HCT116 (cell line): ENCODE results near the gene RAB1A. TPM values are rescaled to one million over a fixed set of nuclear protein-coding genes. Genes with fewer than 3 reads are reported as not detected.

ENCODE experiments used
- ATAC-seq: fragments of 200-7000 bp; cut with Tn5 transposase; 2 replicates; pipeline ENCODE4 v1.9.1; 2020; ENCODE audit warnings: mild to moderate bottlenecking, moderate library complexity
- BruUV-seq: library from RNA; stranded (reverse); fragments of 400-500 nt; replicated peaks from 2 replicates; lab custom pipeline; 2021; lab: Mats Ljungman, UMichigan
- CTCF ChIA-PET: fragments of 300-600 bp; sonication (Branson Sonifier 250); formaldehyde crosslinking; loops from one replicate; lab custom pipeline; 2021; ENCODE audit warnings: antibody characterized with exemption; lab: Charles Lee
- POLR2A ChIA-PET: fragments of 300-600, 350-600 bp; sonication (Branson Sonifier 250); formaldehyde crosslinking; loops from one replicate; lab custom pipeline; 2021; ENCODE audit warnings: antibody characterized with exemption; lab: Charles Lee
- RAD21 ChIA-PET, 2 experiments: fragments of 300-600 bp; sonication (Branson Sonifier 250); formaldehyde crosslinking; loops; one replicate each; lab custom pipeline; 2023; ENCODE audit warnings: low total read pairs in 2 of 2; ENCODE audit not compliant: uncharacterized antibody in 2 of 2, unreplicated experiment in 2 of 2, low non-redundant PET in 1 of 2; lab: Charles Lee
- DNase-seq: peaks from one replicate; pipeline ENCODE4 v3.0.0-alpha.2; 2010; ENCODE audit warnings: low read depth, low spot score
- H2AFZ ChIP-seq: fragments of 200-600 bp; shearing (Covaris generic), sonication (generic); 2 replicates; pipeline ENCODE4 v1.6.1; 2017; ENCODE audit warnings: low read depth, mixed run types, mixed read lengths, antibody characterized with exemption, low read length; ENCODE audit not compliant: poor library complexity, severe bottlenecking
- H3K27ac ChIP-seq: 2 replicates; pipeline ENCODE4 v1.5.1; 2012; ENCODE audit warnings: low read depth, low read length
- H3K27me3 ChIP-seq: fragments of 200-600 bp; sonication (generic); 2 replicates; pipeline ENCODE4 v1.6.1; 2016; ENCODE audit warnings: mixed run types, low read length, mixed read lengths; ENCODE audit not compliant: insufficient read depth
- H3K36me3 ChIP-seq, 2 experiments: fragments of 200-500 bp in 1 of 2; fragments of 200-600 bp in 1 of 2; sonication (Bioruptor generic) in 1 of 2; sonication (generic) in 1 of 2; 2 replicates each; pipeline versions ENCODE4 v1.5.1 to v1.6.1; 2014 to 2016; ENCODE audit warnings: low read length in 2 of 2, inconsistent platforms in 1 of 2, mixed read lengths in 1 of 2, mixed run types in 1 of 2; ENCODE audit not compliant: insufficient read depth in 2 of 2, control insufficient read depth in 1 of 2
- H3K4me1 ChIP-seq, 2 experiments: fragments of 200-600 bp in 1 of 2; sonication (generic) in 1 of 2; 2 replicates each; pipeline versions ENCODE4 v1.5.1 to v1.6.1; 2012 to 2017; ENCODE audit warnings: low read length in 2 of 2, inconsistent platforms in 1 of 2, mild to moderate bottlenecking in 1 of 2, mixed read lengths in 1 of 2, mixed run types in 1 of 2, moderate library complexity in 1 of 2; ENCODE audit not compliant: insufficient read depth in 2 of 2, control insufficient read depth in 1 of 2
- H3K4me2 ChIP-seq: fragments of 200-600 bp; sonication (generic); 2 replicates; pipeline ENCODE4 v1.6.1; 2017; ENCODE audit warnings: mixed run types, low read length, mixed read lengths
- H3K4me3 ChIP-seq, 2 experiments: fragments of 200-600 bp in 1 of 2; sonication (generic) in 1 of 2; replicated peaks in 1 of 2; 2 replicates each; pipeline ENCODE4 v1.5.1; 2011 to 2016; ENCODE audit warnings: low read length in 2 of 2, control low read depth in 1 of 2, low read depth in 1 of 2, mild to moderate bottlenecking in 1 of 2, mixed read lengths in 1 of 2, mixed run types in 1 of 2
- H3K79me2 ChIP-seq: fragments of 200-600 bp; sonication (generic); 2 replicates; pipeline ENCODE4 v1.6.1; 2017; ENCODE audit warnings: mild to moderate bottlenecking, mixed run types, low read length, moderate library complexity, mixed read lengths; ENCODE audit not compliant: insufficient read depth
- H3K9ac ChIP-seq: fragments of 200-600 bp; sonication (generic); 2 replicates; pipeline ENCODE4 v1.6.1; 2016; ENCODE audit warnings: low read length, mixed read lengths
- H3K9me2 ChIP-seq: fragments of 200-600 bp; sonication (generic), shearing (Covaris generic); 2 replicates; pipeline ENCODE4 v1.6.1; 2017; ENCODE audit warnings: mixed run types, mild to moderate bottlenecking, moderate library complexity; ENCODE audit not compliant: insufficient read depth
- H3K9me3 ChIP-seq, 2 experiments: fragments of 200-500 bp in 1 of 2; fragments of 200-600 bp in 1 of 2; sonication (Bioruptor generic) in 1 of 2; sonication (generic) in 1 of 2; 2 replicates each; pipeline ENCODE4 v1.6.1; 2014 to 2017; ENCODE audit warnings: low read length in 2 of 2, mixed read lengths in 2 of 2, inconsistent platforms in 1 of 2, low read depth in 1 of 2, mild to moderate bottlenecking in 1 of 2, mixed run types in 1 of 2, moderate library complexity in 1 of 2; ENCODE audit not compliant: control insufficient read depth in 1 of 2, insufficient read depth in 1 of 2
- H4K20me1 ChIP-seq: fragments of 200-600 bp; sonication (generic), shearing (Covaris generic); 2 replicates; pipeline ENCODE4 v1.6.1; 2017; ENCODE audit warnings: mixed run types, mild to moderate bottlenecking, moderate library complexity; ENCODE audit not compliant: insufficient read depth
- CBX3 ChIP-seq: IDR thresholded peaks from 2 replicates; pipeline ENCODE4 v1.6.1; 2012; ENCODE audit warnings: low read depth
- JUND ChIP-seq: IDR thresholded peaks from 2 replicates; pipeline ENCODE4 v1.6.1; 2012
- POLR2A ChIP-seq: IDR thresholded peaks from 2 replicates; pipeline ENCODE4 v1.7.0; 2011; ENCODE audit warnings: borderline replicate concordance; ENCODE audit not compliant: insufficient read depth, insufficient read length; ENCODE audit errors: extremely low read depth
- SIN3A ChIP-seq: IDR thresholded peaks from 2 replicates; pipeline ENCODE4 v1.6.1; 2012; ENCODE audit warnings: low read depth
- YY1 ChIP-seq: IDR thresholded peaks from 2 replicates; pipeline ENCODE4 v1.6.1; 2011; ENCODE audit warnings: low read length, low read depth, moderate library complexity, mild to moderate bottlenecking; ENCODE audit not compliant: insufficient replicate concordance; ENCODE audit errors: extremely low read depth
- ZFX ChIP-seq: fragments of 450-650 bp; IDR thresholded peaks from 2 replicates; pipeline ENCODE4 v1.6.1; 2017
- ZNF274 ChIP-seq: fragments of 200-500 bp; sonication (Bioruptor generic); IDR thresholded peaks from 2 replicates; pipeline ENCODE4 v1.6.1; 2014; ENCODE audit warnings: mild to moderate bottlenecking, low read depth, low read length, inconsistent platforms
- intact Hi-C: fragments of 100-400 bp; cut with micrococcal nuclease; formaldehyde crosslinking; loops from 2 replicates; pipeline ENCODE4 v1.10.0; 2022
- total RNA-seq: library from RNA; stranded (reverse); gene quantifications from one replicate; pipeline ENCODE4 v1.2.1, GENCODE V29; 2021; ENCODE audit not compliant: unreplicated experiment
- TF ChIP-seq, protein P1 (sequence below): IDR thresholded peaks from 2 replicates; pipeline ENCODE4 v1.6.1; 2012
- TF ChIP-seq, protein P2 (sequence below): IDR thresholded peaks from 2 replicates; pipeline ENCODE4 v1.6.1; 2011; ENCODE audit warnings: mild to moderate bottlenecking, low read length, moderate library complexity; ENCODE audit not compliant: insufficient replicate concordance; ENCODE audit errors: extremely low read depth
- TF ChIP-seq, protein P3 (sequence below): IDR thresholded peaks from 2 replicates; pipeline ENCODE4 v1.6.1; 2012

Gene RAB1A
- total RNA-seq, 1 experiment from 2014 or later, result 131 TPM

DNA sequence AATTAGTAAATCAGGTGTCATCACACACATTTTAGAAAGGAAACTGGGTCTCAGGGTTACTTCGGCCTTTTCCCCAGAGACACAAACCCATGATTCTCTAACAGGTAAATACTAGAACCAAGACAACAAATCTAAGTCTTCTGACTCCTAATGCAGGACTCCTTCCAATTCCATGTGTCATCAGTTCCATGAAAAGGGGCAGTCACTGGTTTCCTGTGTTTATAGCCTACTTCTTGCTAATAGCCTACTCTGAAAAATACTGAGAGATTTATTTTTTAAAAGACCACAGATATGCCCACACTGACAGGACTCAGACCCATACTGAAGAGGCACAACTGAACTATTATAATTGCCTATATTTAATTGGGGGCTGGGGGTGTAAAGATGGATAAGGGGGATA lies 33.0 kb downstream of the RAB1A start:
- intact Hi-C loops, result no loop called here
- TF ChIP-seq, protein P1, sequence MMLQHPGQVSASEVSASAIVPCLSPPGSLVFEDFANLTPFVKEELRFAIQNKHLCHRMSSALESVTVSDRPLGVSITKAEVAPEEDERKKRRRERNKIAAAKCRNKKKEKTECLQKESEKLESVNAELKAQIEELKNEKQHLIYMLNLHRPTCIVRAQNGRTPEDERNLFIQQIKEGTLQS, result no peak
- no peak for TF ChIP-seq YY1
- no peak for TF ChIP-seq POLR2A
- no peak for TF ChIP-seq JUND
- TF ChIP-seq SIN3A, result no peak
- Histone ChIP-seq H3K9me2 (no peaks in the 10 kb centered on the region), H3K4me3 (no peak overlapping the region), H3K9ac (no peak overlapping the region), H3K27ac (no peak overlapping the region), H3K27me3 (no peaks in the 10 kb centered on the region), H3K9me3 (no peaks in the 10 kb centered on the region), H2AFZ (no peak overlapping the region), H3K4me2 (no peak overlapping the region), H4K20me1 (peaks cover 12% of the 10 kb centered on the region; the same call in 1 of the 2 replicates), H3K4me1 (no peaks in the 10 kb centered on the region), H3K36me3 (peaks cover 24 to 30% of the 10 kb centered on the region in 2 experiments; a peak in 3 of 4 replicates), H3K79me2 (peaks cover 89% of the 10 kb centered on the region)
- no peak for ATAC-seq
- no TSS peak for BruUV-seq
- ChIA-PET CTCF (no interaction called here), POLR2A (no interaction called here), RAD21 (no interaction called here)
- DNase-seq, result no peak

DNA sequence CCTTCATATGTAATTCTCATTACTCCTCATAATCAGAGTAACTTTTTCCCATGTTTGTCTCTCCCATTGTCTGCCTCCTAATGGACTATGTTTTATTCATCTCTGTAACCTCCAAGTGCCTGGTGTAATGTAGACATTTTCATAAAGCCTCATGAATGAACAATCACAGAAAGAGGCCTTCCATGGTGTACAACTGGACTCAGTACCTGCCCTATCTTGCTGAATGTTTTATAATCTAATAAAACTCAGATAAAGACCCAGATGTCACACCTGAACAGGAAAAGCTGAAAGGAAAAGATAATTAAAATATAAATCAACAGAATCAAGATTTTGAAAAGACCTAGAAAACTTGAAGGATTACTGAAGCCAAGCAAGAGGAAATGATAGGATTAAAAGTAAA lies 36.7 kb downstream of the RAB1A start:
- H3K27ac ChIP-seq, result no peak overlapping the region
- no peak for DNase-seq
- RAD21 ChIA-PET, result no interaction called here
- H3K9me2 ChIP-seq, result no peaks in the 10 kb centered on the region
- H2AFZ ChIP-seq, result no peak overlapping the region
- peaks cover 18% of the 10 kb centered on the region; the same call in 1 of the 2 replicates for H4K20me1 ChIP-seq
- POLR2A ChIA-PET, result no interaction called here
- BruUV-seq, result no TSS peak
- CTCF ChIA-PET, result no interaction called here
- no peaks in the 10 kb centered on the region for H3K4me1 ChIP-seq
- H3K4me2 ChIP-seq, result no peak overlapping the region
- H3K9ac ChIP-seq, result no peak overlapping the region
- intact Hi-C loops, result no loop called here
- H3K27me3 ChIP-seq, result no peaks in the 10 kb centered on the region
- peaks cover 22 to 28% of the 10 kb centered on the region in 2 experiments; a peak in 3 of 4 replicates for H3K36me3 ChIP-seq
- H3K79me2 ChIP-seq, result peaks cover 84% of the 10 kb centered on the region
- no peak for ATAC-seq
- TF ChIP-seq ZNF274 (no peak), ZFX (no peak), CBX3 (no peak), SIN3A (no peak)
- TF ChIP-seq, protein P2, sequence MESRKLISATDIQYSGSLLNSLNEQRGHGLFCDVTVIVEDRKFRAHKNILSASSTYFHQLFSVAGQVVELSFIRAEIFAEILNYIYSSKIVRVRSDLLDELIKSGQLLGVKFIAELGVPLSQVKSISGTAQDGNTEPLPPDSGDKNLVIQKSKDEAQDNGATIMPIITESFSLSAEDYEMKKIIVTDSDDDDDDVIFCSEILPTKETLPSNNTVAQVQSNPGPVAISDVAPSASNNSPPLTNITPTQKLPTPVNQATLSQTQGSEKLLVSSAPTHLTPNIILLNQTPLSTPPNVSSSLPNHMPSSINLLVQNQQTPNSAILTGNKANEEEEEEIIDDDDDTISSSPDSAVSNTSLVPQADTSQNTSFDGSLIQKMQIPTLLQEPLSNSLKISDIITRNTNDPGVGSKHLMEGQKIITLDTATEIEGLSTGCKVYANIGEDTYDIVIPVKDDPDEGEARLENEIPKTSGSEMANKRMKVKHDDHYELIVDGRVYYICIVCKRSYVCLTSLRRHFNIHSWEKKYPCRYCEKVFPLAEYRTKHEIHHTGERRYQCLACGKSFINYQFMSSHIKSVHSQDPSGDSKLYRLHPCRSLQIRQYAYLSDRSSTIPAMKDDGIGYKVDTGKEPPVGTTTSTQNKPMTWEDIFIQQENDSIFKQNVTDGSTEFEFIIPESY, result no peak
- TF ChIP-seq, protein P3, sequence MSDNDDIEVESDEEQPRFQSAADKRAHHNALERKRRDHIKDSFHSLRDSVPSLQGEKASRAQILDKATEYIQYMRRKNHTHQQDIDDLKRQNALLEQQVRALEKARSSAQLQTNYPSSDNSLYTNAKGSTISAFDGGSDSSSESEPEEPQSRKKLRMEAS, result no peak
- H3K9me3 ChIP-seq, result no peaks in the 10 kb centered on the region
- no peak overlapping the region for H3K4me3 ChIP-seq
